Sigmoid colon (tissue), 3 donors: Measurements from ENCODE around the gene CYP46A1.

ENCODE experiments used
- CTCF ChIP-seq, 4 experiments: fragments of 450-650 bp in 3 of 4; fragments of 200-600 bp in 1 of 4; IDR thresholded peaks; one replicate each; pipeline ENCODE4 v1.5.1; 2016 to 2019; ENCODE audit warnings: antibody characterized with exemption in 4 of 4, mild to moderate bottlenecking in 3 of 4, moderate library complexity in 2 of 4
- POLR2A ChIP-seq, 2 donors: fragments of 450-650 bp; IDR thresholded peaks; one replicate each; pipeline ENCODE4 v1.6.1; 2016; ENCODE audit warnings: antibody characterized with exemption in 2 of 2, mild to moderate bottlenecking in 2 of 2, moderate library complexity in 2 of 2

DNA sequence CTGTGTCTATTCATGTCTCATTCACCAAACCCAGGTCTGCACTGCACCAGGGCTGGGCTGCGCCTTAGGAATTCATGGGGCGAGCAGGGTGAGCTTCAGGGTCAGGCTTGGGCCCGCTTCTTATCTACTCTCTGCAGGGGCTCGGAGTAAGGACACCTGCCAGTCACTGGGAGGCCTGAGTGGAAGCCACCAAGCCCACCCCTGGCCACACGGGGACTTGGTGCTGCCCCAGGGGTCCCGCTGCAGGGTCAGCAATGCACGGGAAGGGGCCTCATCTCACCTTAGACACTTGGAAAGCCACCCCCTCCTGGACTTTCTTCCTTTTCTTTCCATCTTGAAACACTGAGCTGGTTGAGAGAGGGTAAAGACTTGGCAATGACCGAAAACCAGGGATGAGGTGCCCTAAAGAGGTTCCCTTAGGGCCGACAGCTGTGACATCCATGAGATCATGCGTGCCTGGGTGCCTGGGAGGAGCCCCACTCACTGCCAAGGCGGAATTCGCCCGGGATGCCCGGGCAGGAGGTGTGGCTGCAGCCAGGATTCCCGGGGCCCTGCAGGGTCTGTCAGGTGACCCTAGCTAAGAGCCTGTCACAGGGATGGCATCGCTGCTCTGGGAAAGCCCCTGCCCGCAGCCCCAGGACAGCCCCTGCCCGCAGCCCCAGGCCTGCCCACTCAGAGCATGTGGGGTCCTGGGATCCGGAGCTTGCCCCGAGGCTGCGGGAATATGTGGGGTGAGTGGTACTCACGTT, 63.7 kb downstream of the CYP46A1 start:
- TF ChIP-seq CTCF (IDR thresholded peaks at IDR 0.05) (no peak), POLR2A (IDR thresholded peaks at IDR 0.05) (no peak)
